DND-41 (cell line): ENCODE measurements around the gene GAB4.

Experiments used
- ATAC-seq: fragments of 200-7000 bp; cut with Tn5 transposase; 3 replicates; pipeline ENCODE4 v1.9.1; 2021; ENCODE audit warnings: low read depth; ENCODE audit not compliant: insufficient read depth
- DNase-seq: peaks from one replicate; pipeline ENCODE4 v3.0.0-alpha.2; 2020
- H2AFZ ChIP-seq: 2 replicates; pipeline ENCODE4 v1.6.0; 2012; ENCODE audit warnings: low read depth, low read length
- H3K27ac ChIP-seq: 2 replicates; pipeline ENCODE4 v1.5.1; 2012; ENCODE audit warnings: low read length, inconsistent platforms
- H3K27me3 ChIP-seq: fragments of 200-600 bp; sonication (generic); 2 replicates; pipeline ENCODE4 v1.6.0; 2012; ENCODE audit warnings: low read length, mild to moderate bottlenecking, inconsistent platforms; ENCODE audit not compliant: insufficient read depth, poor library complexity
- H3K36me3 ChIP-seq: 2 replicates; pipeline ENCODE4 v1.5.1; 2012; ENCODE audit warnings: low read length, inconsistent platforms; ENCODE audit not compliant: insufficient read depth
- H3K4me1 ChIP-seq: 2 replicates; pipeline ENCODE4 v1.5.1; 2012; ENCODE audit warnings: mild to moderate bottlenecking, low read length; ENCODE audit not compliant: insufficient read depth
- H3K4me2 ChIP-seq: 2 replicates; pipeline ENCODE4 v1.6.0; 2012; ENCODE audit warnings: mild to moderate bottlenecking, moderate library complexity, low read length, inconsistent platforms; ENCODE audit not compliant: insufficient read depth
- H3K4me3 ChIP-seq, 2 experiments: fragments of 200-600 bp in 1 of 2; shearing (Covaris generic) in 1 of 2; 2 replicates each; pipeline ENCODE4 v1.5.1; 2012 to 2016; ENCODE audit warnings: inconsistent platforms in 2 of 2, low read length in 2 of 2, mild to moderate bottlenecking in 2 of 2, low read depth in 1 of 2, moderate library complexity in 1 of 2
- H3K79me2 ChIP-seq: 2 replicates; pipeline ENCODE4 v1.6.0; 2012; ENCODE audit warnings: low read length, inconsistent platforms; ENCODE audit not compliant: insufficient read depth
- H3K9ac ChIP-seq: 2 replicates; pipeline ENCODE4 v1.6.0; 2012; ENCODE audit warnings: low read depth, mild to moderate bottlenecking, inconsistent platforms, low read length, moderate library complexity
- H3K9me3 ChIP-seq: 2 replicates; pipeline ENCODE4 v1.5.1; 2012; ENCODE audit warnings: low read length, moderate library complexity, mild to moderate bottlenecking, inconsistent platforms; ENCODE audit not compliant: insufficient read depth, severe bottlenecking
- H4K20me1 ChIP-seq: 2 replicates; pipeline ENCODE4 v1.6.0; 2012; ENCODE audit warnings: low read length; ENCODE audit not compliant: insufficient read depth
- CTCF ChIP-seq: IDR thresholded peaks from 2 replicates; pipeline ENCODE4 v1.5.1; 2012; ENCODE audit warnings: borderline replicate concordance, low read length, moderate library complexity, mild to moderate bottlenecking; ENCODE audit not compliant: poor library complexity, severe bottlenecking; ENCODE audit errors: extremely low read depth
- EZH2 ChIP-seq: IDR thresholded peaks from 3 replicates; pipeline ENCODE4 v1.6.1; 2012; ENCODE audit warnings: borderline replicate concordance, low read depth, mild to moderate bottlenecking, moderate library complexity, low read length, inconsistent platforms; ENCODE audit not compliant: severe bottlenecking

The GAB4 gene

GRCh38 chr22:16975155-16975885 is 32.7 kb downstream of the GAB4 start:
- Histone ChIP-seq H3K4me3 (no peak overlapping the region), H4K20me1 (no peaks in the 10 kb centered on the region), H3K36me3 (no peaks in the 10 kb centered on the region), H3K9ac (no peak overlapping the region), H3K79me2 (no peaks in the 10 kb centered on the region), H2AFZ (no peak overlapping the region; the same call in 1 of the 2 replicates), H3K27me3 (no peaks in the 10 kb centered on the region), H3K9me3 (no peaks in the 10 kb centered on the region), H3K27ac (no peak overlapping the region), H3K4me2 (no peak overlapping the region), H3K4me1 (no peaks in the 10 kb centered on the region; the same call in 1 of the 2 replicates)
- DNase-seq (no peak), ATAC-seq (no peak)
- TF ChIP-seq EZH2 (no peak), CTCF (no peak)

- Histone ChIP-seq H3K79me2 (no peaks in the 10 kb centered on the region), H3K36me3 (no peaks in the 10 kb centered on the region), H3K9me3 (no peaks in the 10 kb centered on the region), H3K27ac (no peak overlapping the region), H3K27me3 (no peaks in the 10 kb centered on the region), H4K20me1 (no peaks in the 10 kb centered on the region), H2AFZ (no peak overlapping the region), H3K4me1 (no peaks in the 10 kb centered on the region; the same call in 1 of the 2 replicates), H3K4me2 (no peak overlapping the region), H3K4me3 (no peak overlapping the region), H3K9ac (no peak overlapping the region)
- no peak for TF ChIP-seq EZH2
- TF ChIP-seq CTCF: no peak
- DNase-seq (no peak), ATAC-seq (no peak)
These were observed 33.5 kb downstream of the GAB4 start for GRCh38 chr22:16974298-16975084.

GRCh38 chr22:16973591-16974297 is 34.3 kb downstream of the GAB4 start:
- H3K27me3 ChIP-seq: no peaks in the 10 kb centered on the region
- no peaks in the 10 kb centered on the region for H3K79me2 ChIP-seq
- no peak overlapping the region for H3K9ac ChIP-seq
- no peaks in the 10 kb centered on the region; the same call in 1 of the 2 replicates for H3K4me1 ChIP-seq
- no peak overlapping the region for H2AFZ ChIP-seq
- no peak for TF ChIP-seq EZH2
- no peak for TF ChIP-seq CTCF
- H3K4me3 ChIP-seq: no peak overlapping the region
- no peaks in the 10 kb centered on the region for H3K9me3 ChIP-seq
- no peak overlapping the region for H3K4me2 ChIP-seq
- H3K27ac ChIP-seq: no peak overlapping the region
- ATAC-seq (no peak), DNase-seq (no peak)
- no peaks in the 10 kb centered on the region for H3K36me3 ChIP-seq
- H4K20me1 ChIP-seq: no peaks in the 10 kb centered on the region
